ENCODE results near the gene SYT1. TPM values are rescaled to one million over a fixed set of nuclear protein-coding genes. Genes with fewer than 3 reads are reported as not detected.

Gene SYT1
- total RNA-seq, 1 donor from 2014 or later, result 0.59 TPM

DNA sequence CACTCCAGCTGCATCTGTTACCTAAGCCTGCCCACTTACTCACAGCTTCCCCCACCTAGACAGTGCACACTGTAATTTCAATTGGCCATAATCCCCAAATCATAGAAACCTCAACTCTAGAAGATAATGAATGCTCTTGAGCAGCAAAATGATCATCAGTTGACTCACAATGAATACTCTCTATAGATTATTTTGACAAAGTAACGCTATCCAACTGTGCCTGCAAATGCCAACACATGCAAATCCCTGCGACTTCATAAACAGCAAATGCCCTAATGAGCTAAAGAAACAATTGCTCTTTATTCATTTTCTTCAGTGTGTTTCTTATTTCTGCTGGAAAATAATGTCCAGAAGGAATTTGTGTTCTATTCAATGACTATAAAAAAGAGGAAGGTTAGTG is 506.7 kb downstream of the SYT1 start:
- TF ChIP-seq, protein P1, sequence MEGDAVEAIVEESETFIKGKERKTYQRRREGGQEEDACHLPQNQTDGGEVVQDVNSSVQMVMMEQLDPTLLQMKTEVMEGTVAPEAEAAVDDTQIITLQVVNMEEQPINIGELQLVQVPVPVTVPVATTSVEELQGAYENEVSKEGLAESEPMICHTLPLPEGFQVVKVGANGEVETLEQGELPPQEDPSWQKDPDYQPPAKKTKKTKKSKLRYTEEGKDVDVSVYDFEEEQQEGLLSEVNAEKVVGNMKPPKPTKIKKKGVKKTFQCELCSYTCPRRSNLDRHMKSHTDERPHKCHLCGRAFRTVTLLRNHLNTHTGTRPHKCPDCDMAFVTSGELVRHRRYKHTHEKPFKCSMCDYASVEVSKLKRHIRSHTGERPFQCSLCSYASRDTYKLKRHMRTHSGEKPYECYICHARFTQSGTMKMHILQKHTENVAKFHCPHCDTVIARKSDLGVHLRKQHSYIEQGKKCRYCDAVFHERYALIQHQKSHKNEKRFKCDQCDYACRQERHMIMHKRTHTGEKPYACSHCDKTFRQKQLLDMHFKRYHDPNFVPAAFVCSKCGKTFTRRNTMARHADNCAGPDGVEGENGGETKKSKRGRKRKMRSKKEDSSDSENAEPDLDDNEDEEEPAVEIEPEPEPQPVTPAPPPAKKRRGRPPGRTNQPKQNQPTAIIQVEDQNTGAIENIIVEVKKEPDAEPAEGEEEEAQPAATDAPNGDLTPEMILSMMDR (IDR thresholded peaks at IDR 0.05), result no peak
- Mint-ChIP-seq H3K27me3 (ENCODE audit: unreplicated experiment) (no peaks in the 10 kb centered on the region), H3K4me1 (ENCODE audit: unreplicated experiment) (peaks cover 5% of the 10 kb centered on the region), H3K4me3 (ENCODE audit: unreplicated experiment) (no peak overlapping the region), H3K36me3 (ENCODE audit: unreplicated experiment) (no peaks in the 10 kb centered on the region), H3K27ac (ENCODE audit: unreplicated experiment) (no peak overlapping the region), H3K9me3 (ENCODE audit: unreplicated experiment) (no peaks in the 10 kb centered on the region)
- no peak for DNase-seq (ENCODE audit: extremely low spot score, unreplicated experiment)

DNA sequence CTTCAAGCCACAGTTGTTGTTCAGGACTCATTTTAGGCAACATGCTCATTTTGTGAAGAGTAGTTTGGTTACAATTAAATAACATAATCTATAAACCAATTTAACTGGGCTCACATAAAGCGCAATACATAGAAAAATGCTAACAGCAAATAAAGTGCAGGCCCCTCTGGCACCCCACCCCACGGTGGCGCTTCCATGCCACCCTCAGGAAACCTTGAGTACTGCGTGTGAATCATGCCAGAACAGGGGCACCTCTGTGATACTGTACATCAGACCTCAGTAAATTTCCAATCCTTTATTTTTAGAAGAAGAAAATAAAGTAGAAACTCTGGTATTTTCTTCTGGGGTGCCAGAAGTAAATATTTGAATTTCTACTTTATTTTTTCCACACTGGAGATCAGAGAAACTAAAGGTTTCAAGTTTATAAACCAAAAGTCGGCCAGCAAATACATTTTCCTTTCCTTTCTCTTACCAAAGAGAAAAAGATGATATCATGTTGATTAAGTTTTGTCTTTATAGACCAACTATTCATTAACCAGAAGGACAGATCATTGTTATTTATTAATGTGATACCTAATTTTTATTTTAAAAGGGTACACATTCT is 509.4 kb downstream of the SYT1 start:
- H3K4me3 Mint-ChIP-seq (ENCODE audit: unreplicated experiment), result no peak overlapping the region
- no peak for DNase-seq (ENCODE audit: extremely low spot score, unreplicated experiment)

DNA sequence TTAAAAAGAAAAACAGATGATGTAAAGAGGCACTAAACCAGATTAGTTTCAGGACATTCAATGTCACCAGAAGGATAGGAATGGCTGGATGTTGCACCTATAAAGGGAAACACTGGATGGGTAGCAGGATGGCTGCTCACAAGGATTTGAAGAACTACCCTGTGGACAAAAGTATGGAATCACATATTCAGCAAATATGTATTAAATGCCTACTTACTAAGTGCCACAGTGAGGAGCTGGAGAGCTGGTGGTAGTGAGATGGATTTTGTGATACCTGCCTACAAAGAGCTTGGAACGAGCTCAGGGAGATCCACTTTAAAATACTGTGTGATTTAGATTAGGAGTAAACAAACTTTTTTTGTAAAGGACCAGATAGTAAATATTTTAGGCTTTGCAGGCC is 510.0 kb downstream of the SYT1 start:
- H3K9me3 Mint-ChIP-seq (ENCODE audit: unreplicated experiment), result no peaks in the 10 kb centered on the region
- H3K27ac Mint-ChIP-seq (ENCODE audit: unreplicated experiment), result no peak overlapping the region
- no peak for DNase-seq (ENCODE audit: extremely low spot score, unreplicated experiment)
- peaks cover 11% of the 10 kb centered on the region for H3K4me1 Mint-ChIP-seq (ENCODE audit: unreplicated experiment)
- no peaks in the 10 kb centered on the region for H3K36me3 Mint-ChIP-seq (ENCODE audit: unreplicated experiment)
- TF ChIP-seq, protein P1 (IDR thresholded peaks at IDR 0.05), result no peak
- no peaks in the 10 kb centered on the region for H3K27me3 Mint-ChIP-seq (ENCODE audit: unreplicated experiment)
- no peak overlapping the region for H3K4me3 Mint-ChIP-seq (ENCODE audit: unreplicated experiment)

More for the DNA sequence above, 509.4 kb downstream of the SYT1 start:
- no peaks in the 10 kb centered on the region for H3K27me3 Mint-ChIP-seq (ENCODE audit: unreplicated experiment)
- H3K4me1 Mint-ChIP-seq (ENCODE audit: unreplicated experiment), result peaks cover 11% of the 10 kb centered on the region
- no peak overlapping the region for H3K27ac Mint-ChIP-seq (ENCODE audit: unreplicated experiment)
- H3K36me3 Mint-ChIP-seq (ENCODE audit: unreplicated experiment), result no peaks in the 10 kb centered on the region
- no peaks in the 10 kb centered on the region for H3K9me3 Mint-ChIP-seq (ENCODE audit: unreplicated experiment)
- TF ChIP-seq, protein P1 (IDR thresholded peaks at IDR 0.05), result peak; percentile 83

DNA sequence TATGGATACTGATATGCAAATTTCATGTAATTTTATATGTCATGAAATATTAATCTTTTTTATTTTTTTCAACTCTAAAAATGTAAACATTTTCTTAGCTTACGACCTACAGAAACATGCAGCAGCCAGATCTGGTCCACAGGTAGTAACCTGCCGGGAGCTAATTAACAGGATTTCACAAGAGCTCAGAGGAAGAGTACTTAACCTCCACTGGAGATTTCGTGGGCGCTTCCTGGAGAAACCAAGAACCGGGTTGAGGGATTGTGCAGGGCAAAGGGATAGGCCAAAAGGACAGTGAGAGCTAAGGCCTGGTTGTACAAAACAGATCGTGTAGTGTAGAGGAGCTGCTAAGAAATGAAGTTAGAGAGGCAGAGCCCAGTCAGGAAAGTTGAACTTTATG is 510.5 kb downstream of the SYT1 start:
- H3K27ac Mint-ChIP-seq (ENCODE audit: unreplicated experiment), result no peak overlapping the region
- no peaks in the 10 kb centered on the region for H3K27me3 Mint-ChIP-seq (ENCODE audit: unreplicated experiment)
- no peaks in the 10 kb centered on the region for H3K9me3 Mint-ChIP-seq (ENCODE audit: unreplicated experiment)
- H3K4me1 Mint-ChIP-seq (ENCODE audit: unreplicated experiment), result peaks cover 8% of the 10 kb centered on the region
- no peak for DNase-seq (ENCODE audit: extremely low spot score, unreplicated experiment)
- TF ChIP-seq, protein P1 (IDR thresholded peaks at IDR 0.05), result no peak
- H3K4me3 Mint-ChIP-seq (ENCODE audit: unreplicated experiment), result no peak overlapping the region
- H3K36me3 Mint-ChIP-seq (ENCODE audit: unreplicated experiment), result no peaks in the 10 kb centered on the region

DNA sequence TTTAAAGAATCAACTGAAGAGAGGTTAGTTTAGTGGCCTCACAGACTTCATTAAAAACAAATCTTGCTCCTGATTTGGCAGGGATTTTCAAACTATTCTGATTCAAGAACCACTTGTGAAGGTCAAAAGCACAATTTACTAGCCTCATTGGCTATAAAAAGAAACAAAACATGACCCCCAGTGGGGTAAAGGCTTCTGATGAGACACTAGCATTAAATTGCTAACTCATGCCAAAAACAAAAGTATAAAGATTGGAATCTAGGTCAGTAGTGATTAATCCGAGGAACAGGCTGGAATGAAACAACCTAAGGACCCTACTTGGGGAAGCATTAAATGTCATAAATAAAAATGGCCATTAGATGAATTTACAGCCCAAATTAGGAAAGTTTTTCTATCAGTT is 513.9 kb downstream of the SYT1 start:
- peaks cover 6% of the 10 kb centered on the region for H3K4me1 Mint-ChIP-seq (ENCODE audit: unreplicated experiment)
- no peak overlapping the region for H3K4me3 Mint-ChIP-seq (ENCODE audit: unreplicated experiment)
- H3K36me3 Mint-ChIP-seq (ENCODE audit: unreplicated experiment), result no peaks in the 10 kb centered on the region
- no peaks in the 10 kb centered on the region for H3K27me3 Mint-ChIP-seq (ENCODE audit: unreplicated experiment)
- H3K27ac Mint-ChIP-seq (ENCODE audit: unreplicated experiment), result no peak overlapping the region
- TF ChIP-seq, protein P1 (IDR thresholded peaks at IDR 0.05), result no peak
- H3K9me3 Mint-ChIP-seq (ENCODE audit: unreplicated experiment), result no peaks in the 10 kb centered on the region
- DNase-seq (ENCODE audit: extremely low spot score, unreplicated experiment), result no peak

Measured in osteocyte (in vitro differentiated cells).